HG03432 (cell line): Measurements from ENCODE around the gene CFLAR.

Experiments used
- ATAC-seq: cut with Tn5 transposase; IDR thresholded peaks from one replicate; pipeline ENCODE4 v1.9.1; 2021; ENCODE audit warnings: mild to moderate bottlenecking, moderate library complexity; ENCODE audit not compliant: unreplicated experiment

The CFLAR gene

GRCh38 chr2:201205515-201205849 lies 89.5 kb downstream of the CFLAR start:
- ATAC-seq, result no peak

GRCh38 chr2:201208563-201209252 lies 92.7 kb downstream of the CFLAR start:
- ATAC-seq, result peak; percentile 86

GRCh38 chr2:201215963-201216362 lies 100.0 kb downstream of the CFLAR start:
- no peak for ATAC-seq

GRCh38 chr2:201216918-201217317 lies 101.0 kb downstream of the CFLAR start:
- no peak for ATAC-seq

- ATAC-seq, result no peak
These were observed 102.8 kb downstream of the CFLAR start for GRCh38 chr2:201218780-201219179.

GRCh38 chr2:201219328-201220096 lies 103.5 kb downstream of the CFLAR start:
- no peak for ATAC-seq

GRCh38 chr2:201220102-201220570 lies 104.2 kb downstream of the CFLAR start:
- ATAC-seq, result no peak

- ATAC-seq, result peak; percentile 92
These were observed 107.4 kb downstream of the CFLAR start for GRCh38 chr2:201223089-201224073.
